Measurements from ENCODE around the gene SCUBE1.

The SCUBE1 gene

GRCh38 chr22:43242627-43243026 is 100.5 kb downstream of the SCUBE1 start:
- in situ Hi-C loops (cut with HindIII; ENCODE audit: low sequenced_read_pairs), result no loop called here

- in situ Hi-C loops (cut with HindIII; ENCODE audit: low sequenced_read_pairs), result no loop called here
Observed at GRCh38 chr22:43241699-43242386, 101.3 kb downstream of the SCUBE1 start.

- in situ Hi-C loops (cut with HindIII; ENCODE audit: low sequenced_read_pairs), result no loop called here
Observed at GRCh38 chr22:43241138-43241597, 102.0 kb downstream of the SCUBE1 start.

GRCh38 chr22:43240614-43241013 is 102.6 kb downstream of the SCUBE1 start:
- in situ Hi-C loops (cut with HindIII; ENCODE audit: low sequenced_read_pairs), result no loop called here

- in situ Hi-C loops (cut with HindIII; ENCODE audit: low sequenced_read_pairs), result no loop called here
Observed at GRCh38 chr22:43239956-43240355, 103.2 kb downstream of the SCUBE1 start.

- in situ Hi-C loops (cut with HindIII; ENCODE audit: low sequenced_read_pairs), result no loop called here
Observed at GRCh38 chr22:43239193-43239780, 103.9 kb downstream of the SCUBE1 start.

- in situ Hi-C loops (cut with HindIII; ENCODE audit: low sequenced_read_pairs), result no loop called here
Observed at GRCh38 chr22:43238526-43239006, 104.6 kb downstream of the SCUBE1 start.

- in situ Hi-C loops (cut with HindIII; ENCODE audit: low sequenced_read_pairs), result no loop called here
Observed at GRCh38 chr22:43237280-43237679, 105.9 kb downstream of the SCUBE1 start.

- in situ Hi-C loops (cut with HindIII; ENCODE audit: low sequenced_read_pairs), result no loop called here
Observed at GRCh38 chr22:43236411-43237166, 106.6 kb downstream of the SCUBE1 start.

- in situ Hi-C loops (cut with HindIII; ENCODE audit: low sequenced_read_pairs), result no loop called here
Observed at GRCh38 chr22:43235445-43236409, 107.4 kb downstream of the SCUBE1 start.

- in situ Hi-C loops (cut with HindIII; ENCODE audit: low sequenced_read_pairs), result no loop called here
Observed at GRCh38 chr22:43234264-43234988, 108.7 kb downstream of the SCUBE1 start.

- in situ Hi-C loops (cut with HindIII; ENCODE audit: low sequenced_read_pairs), result no loop called here
Observed at GRCh38 chr22:43233529-43233928, 109.6 kb downstream of the SCUBE1 start.

- in situ Hi-C loops (cut with HindIII; ENCODE audit: low sequenced_read_pairs), result no loop called here
Observed at GRCh38 chr22:43232445-43232844, 110.7 kb downstream of the SCUBE1 start.

- in situ Hi-C loops (cut with HindIII; ENCODE audit: low sequenced_read_pairs), result no loop called here
Observed at GRCh38 chr22:43231724-43232034, 111.5 kb downstream of the SCUBE1 start.

- in situ Hi-C loops (cut with HindIII; ENCODE audit: low sequenced_read_pairs), result no loop called here
Observed at GRCh38 chr22:43230971-43231723, 112.0 kb downstream of the SCUBE1 start.

- in situ Hi-C loops (cut with HindIII; ENCODE audit: low sequenced_read_pairs), result no loop called here
Observed at GRCh38 chr22:43230571-43230970, 112.6 kb downstream of the SCUBE1 start.

GRCh38 chr22:43228863-43229262 is 114.3 kb downstream of the SCUBE1 start:
- in situ Hi-C loops (cut with HindIII; ENCODE audit: low sequenced_read_pairs), result no loop called here

GRCh38 chr22:43228330-43228729 is 114.8 kb downstream of the SCUBE1 start:
- in situ Hi-C loops (cut with HindIII; ENCODE audit: low sequenced_read_pairs), result no loop called here

- in situ Hi-C loops (cut with HindIII; ENCODE audit: low sequenced_read_pairs), result no loop called here
Observed at GRCh38 chr22:43227239-43227630, 115.9 kb downstream of the SCUBE1 start.
